ENCODE measurements around the gene SRPK1.

Gene SRPK1

DNA sequence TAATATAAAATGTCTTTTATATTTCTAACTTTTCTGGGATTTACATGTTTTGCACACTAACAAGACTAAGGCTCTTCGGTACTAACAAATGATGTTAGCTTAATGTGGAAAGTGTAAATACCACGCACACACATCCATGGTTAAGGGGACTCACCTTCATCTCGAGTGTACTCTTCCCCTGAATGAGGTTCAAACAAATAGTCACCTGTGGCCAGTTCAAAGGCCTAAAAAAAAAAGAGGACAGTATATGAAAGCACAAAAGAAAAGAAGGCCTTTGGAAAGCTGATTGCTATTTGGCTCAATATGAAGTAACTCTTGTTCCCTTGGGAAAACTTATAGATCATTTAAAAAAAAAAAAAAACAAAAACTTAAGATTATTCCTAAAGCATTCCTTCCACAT lies 78.5 kb downstream of the SRPK1 start:
- H3K4me3 ChIP-seq (ENCODE audit: low read depth, low read length), result no peak overlapping the region
- DNase-seq (ENCODE audit: low read depth), result no peak

- no peak for DNase-seq (ENCODE audit: low read depth)
- no peak overlapping the region for H3K4me3 ChIP-seq (ENCODE audit: low read depth, low read length)
Observed at GRCh38 chr6:35839019-35839418, 81.9 kb downstream of the SRPK1 start.

GRCh38 chr6:35833536-35833935 lies 87.4 kb downstream of the SRPK1 start:
- no peak overlapping the region for H3K4me3 ChIP-seq (ENCODE audit: low read depth, low read length)

GRCh38 chr6:35831257-35832007 lies 89.5 kb downstream of the SRPK1 start:
- no peak for DNase-seq (ENCODE audit: low read depth)

More at GRCh38 chr6:35833536-35833935, 87.4 kb downstream of the SRPK1 start:
- no peak for DNase-seq (ENCODE audit: low read depth)

DNA sequence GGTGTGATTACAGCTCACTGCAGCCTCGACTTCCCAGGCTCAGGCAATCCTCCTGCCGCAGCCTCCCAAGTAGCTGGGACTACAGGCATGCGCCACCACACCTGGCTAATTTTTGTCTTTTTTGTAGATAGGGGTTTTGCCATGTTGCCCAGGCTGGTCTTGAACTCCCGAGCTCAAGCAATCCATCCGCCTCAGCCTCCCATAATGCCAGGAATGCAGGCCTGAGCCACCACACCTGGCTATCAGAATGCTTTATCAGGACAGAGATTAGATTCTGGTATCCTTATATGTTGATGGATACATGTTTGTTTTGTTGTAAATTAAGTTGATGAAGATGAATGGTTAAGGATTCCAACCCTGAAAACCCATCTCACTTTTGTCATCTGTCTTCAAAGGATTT lies 91.6 kb downstream of the SRPK1 start:
- no peak overlapping the region for H3K4me3 ChIP-seq (ENCODE audit: low read depth, low read length)

More at GRCh38 chr6:35831257-35832007, 89.5 kb downstream of the SRPK1 start:
- H3K4me3 ChIP-seq (ENCODE audit: low read depth, low read length), result no peak overlapping the region

DNA sequence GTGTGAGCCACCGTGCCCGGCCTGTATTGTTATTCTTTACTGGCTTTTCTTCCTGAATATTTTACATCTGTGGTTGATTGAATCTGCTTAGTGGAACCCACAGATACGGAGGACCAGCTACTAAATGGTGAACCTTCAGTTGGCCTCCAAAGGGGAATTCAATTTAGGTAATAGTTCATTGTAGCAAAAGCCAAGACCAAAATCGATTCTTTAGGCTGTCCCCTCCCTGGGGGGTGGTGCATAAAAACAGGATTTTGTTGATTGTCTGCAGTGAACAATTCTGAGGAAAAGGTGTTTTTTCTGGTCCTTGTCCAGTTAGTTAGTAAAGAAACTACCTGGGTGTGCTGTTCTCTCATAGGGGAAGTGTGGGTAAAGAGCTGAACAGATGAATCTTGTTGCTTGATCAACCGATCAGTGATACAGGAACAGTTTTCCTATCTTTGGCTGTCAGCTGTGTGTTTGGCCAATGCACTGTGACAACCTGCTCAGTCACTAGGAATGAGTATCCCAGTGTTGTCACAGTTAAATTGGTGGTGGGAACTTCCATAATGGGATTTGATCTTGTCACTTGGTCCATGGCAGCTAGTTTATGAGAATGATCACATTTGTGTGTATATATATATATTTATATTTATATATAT lies 96.2 kb downstream of the SRPK1 start:
- no peak overlapping the region for H3K4me3 ChIP-seq (ENCODE audit: low read depth, low read length)
- no peak for DNase-seq (ENCODE audit: low read depth)

More for the DNA sequence above, 91.6 kb downstream of the SRPK1 start:
- DNase-seq (ENCODE audit: low read depth), result no peak

GRCh38 chr6:35823601-35824000 lies 97.3 kb downstream of the SRPK1 start:
- no peak for DNase-seq (ENCODE audit: low read depth)

DNA sequence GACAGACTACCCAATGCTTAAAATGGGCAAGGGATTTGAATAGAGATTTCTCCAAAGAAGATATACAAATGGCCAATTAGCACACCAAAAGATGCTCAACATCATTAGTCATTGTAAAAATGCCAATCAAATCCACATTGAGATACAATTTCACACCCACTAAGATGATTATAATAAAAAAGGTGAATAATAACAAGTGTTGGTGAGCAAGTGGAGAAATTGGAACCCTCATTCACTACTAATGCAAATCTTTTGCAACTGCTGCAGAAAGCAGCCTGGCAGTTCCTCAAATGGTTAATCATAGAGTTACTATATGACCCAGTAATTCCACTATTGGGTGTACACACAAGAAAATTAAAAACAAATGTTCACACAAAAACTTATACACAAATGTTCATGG lies 103.4 kb downstream of the SRPK1 start:
- DNase-seq (ENCODE audit: low read depth), result no peak

More at GRCh38 chr6:35823601-35824000, 97.3 kb downstream of the SRPK1 start:
- no peak overlapping the region for H3K4me3 ChIP-seq (ENCODE audit: low read depth, low read length)

DNA sequence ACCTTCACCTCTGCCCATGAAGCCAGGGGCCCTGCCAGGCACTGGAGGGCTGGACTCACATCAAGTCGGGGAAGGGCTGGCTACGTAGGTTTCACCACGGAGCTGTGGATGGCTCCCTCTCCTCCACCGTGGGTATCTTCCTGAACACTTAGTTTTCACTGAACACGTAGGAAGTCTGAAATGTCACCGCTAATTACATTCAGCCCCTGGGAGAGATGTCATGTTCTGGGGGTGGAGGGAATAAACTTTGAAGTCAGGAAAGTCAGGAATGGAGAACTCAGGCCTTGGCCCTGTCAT lies 109.3 kb downstream of the SRPK1 start:
- no peak for DNase-seq (ENCODE audit: low read depth)
- H3K4me3 ChIP-seq (ENCODE audit: low read depth, low read length), result no peak overlapping the region

More for the DNA sequence above, 103.4 kb downstream of the SRPK1 start:
- no peak overlapping the region for H3K4me3 ChIP-seq (ENCODE audit: low read depth, low read length)

- peak; percentile 49 for DNase-seq (ENCODE audit: low read depth)
Observed at GRCh38 chr6:35810971-35811698, 109.8 kb downstream of the SRPK1 start.

DNA sequence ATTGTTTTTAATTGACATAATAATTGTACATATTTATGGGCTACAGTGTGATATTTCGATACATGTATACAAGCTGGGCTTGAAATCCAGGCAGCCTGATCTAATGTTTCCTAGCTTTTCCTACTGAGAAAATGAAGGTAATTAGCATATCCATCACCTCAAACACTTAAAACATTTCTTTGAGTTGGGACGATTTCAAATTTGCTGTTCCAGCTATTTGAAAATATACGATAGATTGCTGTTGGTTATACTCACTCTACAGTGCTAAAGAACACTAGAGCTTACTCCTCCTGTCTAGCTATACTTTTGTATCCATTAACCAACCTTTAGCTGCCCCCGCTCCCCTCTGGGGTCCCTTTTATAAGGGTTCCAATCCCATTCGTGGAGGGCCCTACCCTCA lies 111.1 kb downstream of the SRPK1 start:
- no peak overlapping the region for H3K4me3 ChIP-seq (ENCODE audit: low read depth, low read length)
- no peak for DNase-seq (ENCODE audit: low read depth)

More at GRCh38 chr6:35810971-35811698, 109.8 kb downstream of the SRPK1 start:
- no peak overlapping the region for H3K4me3 ChIP-seq (ENCODE audit: low read depth, low read length)

GRCh38 chr6:35808688-35809087 lies 112.2 kb downstream of the SRPK1 start:
- H3K4me3 ChIP-seq (ENCODE audit: low read depth, low read length), result no peak overlapping the region
- peak; percentile 12 for DNase-seq (ENCODE audit: low read depth)

- H3K4me3 ChIP-seq (ENCODE audit: low read depth, low read length), result peak within 1 kb of the TSS; percentile 25
- DNase-seq (ENCODE audit: low read depth), result no peak
Observed at GRCh38 chr6:35804996-35805736, 115.7 kb downstream of the SRPK1 start, which contains the start of gene LHFPL5. Gene LHFPL5 (plus strand): TSS chr6:35805352. CDS start chr6:35805671, 319 bp downstream.

DNA sequence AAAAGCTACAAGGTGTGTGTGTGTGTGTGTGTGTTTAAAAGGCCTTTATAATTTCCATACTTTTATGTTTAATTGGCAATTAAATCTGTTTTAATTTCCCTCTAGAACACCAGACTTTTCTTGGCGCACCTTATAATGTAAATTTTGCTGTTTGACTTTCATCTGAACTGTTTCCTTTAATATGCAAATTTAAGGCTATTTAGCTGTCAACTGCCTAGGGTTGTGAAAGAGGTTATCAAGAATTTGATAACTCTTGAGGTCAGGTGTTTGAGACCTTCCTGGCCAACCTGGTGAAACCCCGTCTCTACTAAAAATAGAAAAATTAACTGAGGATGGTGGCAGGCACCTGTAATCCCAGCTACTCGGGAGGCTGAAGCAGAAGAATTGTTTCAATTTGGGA lies 119.8 kb downstream of the SRPK1 start:
- DNase-seq (ENCODE audit: low read depth), result no peak
- H3K4me3 ChIP-seq (ENCODE audit: low read depth, low read length), result no peak overlapping the region

DNA sequence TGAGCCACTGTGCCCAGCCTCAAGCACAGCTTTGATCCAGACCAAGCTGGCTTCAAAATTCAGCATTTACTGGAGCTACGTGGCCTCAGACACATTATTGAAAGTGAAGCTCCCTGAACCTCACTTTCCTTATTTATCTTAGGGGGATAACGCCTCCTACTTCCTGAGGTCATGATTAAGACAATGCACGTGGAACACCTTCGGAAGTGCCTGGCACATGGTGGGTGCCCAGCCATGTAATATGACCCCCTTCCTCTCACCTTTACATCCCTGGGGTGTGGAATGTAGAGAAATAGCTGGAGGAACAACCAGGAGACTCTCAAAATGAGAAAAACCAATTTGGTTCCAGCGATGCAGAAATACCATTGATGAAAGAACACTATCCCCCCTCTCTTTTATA lies 122.2 kb downstream of the SRPK1 start:
- no peak overlapping the region for H3K4me3 ChIP-seq (ENCODE audit: low read depth, low read length)
- DNase-seq (ENCODE audit: low read depth), result no peak

DNA sequence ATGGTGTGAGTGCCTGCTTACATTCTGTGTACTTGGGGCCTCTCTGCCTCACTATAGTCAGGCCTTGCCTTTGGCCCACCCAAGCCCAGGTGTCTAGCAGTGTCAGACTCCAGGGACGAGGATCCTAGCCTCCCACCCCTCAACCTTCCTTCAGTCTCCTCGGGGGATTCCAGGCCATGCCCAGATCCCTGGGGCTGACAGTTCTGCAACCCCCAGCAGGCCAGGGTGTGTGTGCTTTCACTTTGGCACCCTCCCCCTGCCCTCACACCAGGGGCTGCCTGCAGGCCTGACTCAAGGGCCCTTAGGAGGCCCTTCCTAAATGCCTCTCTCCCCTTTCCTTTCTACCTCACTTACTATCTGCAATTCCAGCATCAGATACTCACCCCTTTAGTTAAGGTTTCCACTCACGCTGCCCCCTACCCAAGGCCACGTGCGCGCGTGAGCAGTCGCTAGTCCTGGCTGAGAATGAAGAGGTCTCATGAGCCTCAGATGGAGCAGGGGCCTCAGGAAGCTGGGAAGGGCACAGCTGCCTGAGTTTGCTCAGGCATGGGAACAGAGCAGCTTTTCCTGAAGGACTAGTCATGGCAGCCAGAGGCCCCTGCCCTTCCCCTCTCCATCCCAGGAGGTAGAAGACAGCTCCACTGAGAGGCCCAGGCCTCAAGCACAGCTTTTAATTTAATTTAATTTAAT lies 122.9 kb downstream of the SRPK1 start:
- DNase-seq (ENCODE audit: low read depth), result no peak
- no peak overlapping the region for H3K4me3 ChIP-seq (ENCODE audit: low read depth, low read length)

DNA sequence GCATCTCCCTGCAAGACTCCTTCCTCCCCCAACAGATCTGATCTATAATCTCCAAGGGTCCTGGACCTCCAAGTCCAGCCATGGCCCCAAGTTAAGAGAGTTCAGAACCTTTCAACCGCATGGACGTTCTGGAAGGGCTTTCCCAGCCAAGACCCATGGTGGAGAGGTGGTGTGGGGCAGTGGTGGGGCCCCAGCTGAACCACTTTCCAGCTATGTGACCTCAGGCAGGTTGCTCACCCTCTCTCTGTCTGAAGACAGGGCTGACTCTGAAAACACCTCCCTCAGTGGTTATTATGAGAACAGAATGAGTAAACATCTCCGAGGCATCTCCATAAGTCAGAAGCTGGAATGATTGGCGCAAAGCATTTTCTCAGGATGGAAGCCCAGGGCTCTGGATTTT lies 124.7 kb downstream of the SRPK1 start:
- H3K4me3 ChIP-seq (ENCODE audit: low read depth, low read length), result no peak overlapping the region
- no peak for DNase-seq (ENCODE audit: low read depth)

GRCh38 chr6:35795453-35796071 lies 125.3 kb downstream of the SRPK1 start:
- H3K4me3 ChIP-seq (ENCODE audit: low read depth, low read length), result no peak overlapping the region
- no peak for DNase-seq (ENCODE audit: low read depth)

Measured in skeletal muscle cell (primary cell).